Keratinocyte (primary cell): ENCODE results near the gene PRSS58. TPM values are rescaled to one million over a fixed set of nuclear protein-coding genes. Genes with fewer than 3 reads are reported as not detected.

Experiments used
- DNase-seq: peaks from one replicate; pipeline ENCODE4 v3.0.0-alpha.2; 2011; ENCODE audit warnings: low read depth, missing footprints, low spot score
- FAIRE-seq: peaks from 2 replicates; lab custom pipeline; 2011; peaks lifted over from hg19 to GRCh38; lab: Jason Lieb, UNC
- H2AFZ ChIP-seq: 2 replicates; pipeline ENCODE4 v1.6.0; 2012; ENCODE audit warnings: low read length, control low read depth, inconsistent platforms; ENCODE audit not compliant: control insufficient read depth
- H3K27ac ChIP-seq: 2 replicates; pipeline ENCODE4 v1.5.1; 2011; ENCODE audit warnings: low read length; ENCODE audit not compliant: control insufficient read depth, insufficient read depth
- H3K27me3 ChIP-seq: 3 replicates; pipeline ENCODE4 v1.6.0; 2011; ENCODE audit warnings: low read length; ENCODE audit not compliant: control insufficient read depth, insufficient read depth; ENCODE audit errors: extremely low read depth
- H3K36me3 ChIP-seq, 2 experiments: 2 replicates in 1 of 2; 3 replicates in 1 of 2; pipeline ENCODE4 v1.5.1; 2011; ENCODE audit warnings: low read length in 2 of 2, mild to moderate bottlenecking in 1 of 2; ENCODE audit not compliant: control insufficient read depth in 2 of 2, insufficient read depth in 2 of 2; ENCODE audit errors: extremely low read depth in 1 of 2
- H3K4me1 ChIP-seq: 3 replicates; pipeline ENCODE4 v1.5.1; 2011; ENCODE audit warnings: low read length; ENCODE audit not compliant: control insufficient read depth, insufficient read depth; ENCODE audit errors: extremely low read depth
- H3K4me2 ChIP-seq: 3 replicates; pipeline ENCODE4 v1.6.0; 2011; ENCODE audit warnings: low read depth, low read length; ENCODE audit not compliant: control insufficient read depth, insufficient read depth; ENCODE audit errors: extremely low read depth
- H3K4me3 ChIP-seq, 3 experiments: fragments of 200-600 bp in 1 of 3; sonication (generic) in 1 of 3; 2 replicates in 2 of 3; 3 replicates in 1 of 3; pipeline ENCODE4 v1.5.1; 2011 to 2016; ENCODE audit warnings: low read length in 3 of 3, mild to moderate bottlenecking in 3 of 3, control low read depth in 2 of 3, inconsistent platforms in 1 of 3, low read depth in 1 of 3, mixed read lengths in 1 of 3, mixed run types in 1 of 3, moderate library complexity in 1 of 3; ENCODE audit not compliant: control insufficient read depth in 2 of 3, insufficient read depth in 2 of 3; ENCODE audit errors: extremely low read depth in 1 of 3
- H3K79me2 ChIP-seq: 2 replicates; pipeline ENCODE4 v1.6.0; 2012; ENCODE audit warnings: low read length; ENCODE audit not compliant: control insufficient read depth, insufficient read depth
- H3K9ac ChIP-seq: 3 replicates; pipeline ENCODE4 v1.6.0; 2011; ENCODE audit warnings: low read length; ENCODE audit not compliant: control insufficient read depth, insufficient read depth; ENCODE audit errors: extremely low read depth
- H3K9me1 ChIP-seq: 3 replicates; pipeline ENCODE4 v1.6.0; 2011; ENCODE audit warnings: low read length; ENCODE audit not compliant: control insufficient read depth, insufficient read depth; ENCODE audit errors: extremely low read depth
- H3K9me3 ChIP-seq: 2 replicates; pipeline ENCODE4 v1.5.1; 2012; ENCODE audit warnings: low read depth, low read length; ENCODE audit not compliant: control insufficient read depth
- H4K20me1 ChIP-seq: 3 replicates; pipeline ENCODE4 v1.6.0; 2011; ENCODE audit warnings: low read length; ENCODE audit not compliant: control insufficient read depth, insufficient read depth; ENCODE audit errors: extremely low read depth
- CTCF ChIP-seq, 3 experiments: IDR thresholded peaks in 1 of 3; conservative IDR thresholded peaks in 1 of 3; optimal IDR thresholded peaks in 1 of 3; 2 replicates in 2 of 3; 3 replicates in 1 of 3; pipeline versions ENCODE3 to v1.5.1; 2011; ENCODE audit warnings: low read length in 3 of 3, mild to moderate bottlenecking in 3 of 3, moderate library complexity in 2 of 3, control low read depth in 1 of 3, inconsistent platforms in 1 of 3; ENCODE audit not compliant: insufficient read depth in 2 of 3; ENCODE audit errors: extremely low read depth in 1 of 3
- EZH2 ChIP-seq: IDR thresholded peaks from one replicate; pipeline ENCODE4 v1.6.1; 2012; ENCODE audit warnings: inconsistent platforms, mild to moderate bottlenecking, low read length, moderate library complexity
- dilution Hi-C: fragments of 300-500 bp; cut with MboI; formaldehyde crosslinking; loops from one replicate; pipeline ENCODE4 v1.7.0; 2020; ENCODE audit warnings: low sequenced_read_pairs; ENCODE audit not compliant: extremely low pct_ligation_motif_present
- polyA plus RNA-seq, 5 experiments: library from polyadenylated mRNA; depleted of rRNA in 3 of 5; stranded (reverse) in 3 of 5; stranded (forward) in 1 of 5; unstranded in 1 of 5; fragments of >200 nt; gene quantifications; 1 replicate in 1 of 5; 2 replicates in 3 of 5; 3 replicates in 1 of 5; pipeline versions ENCODE4 v1.2.1 to v1.2.3, GENCODE V29; 2011 to 2012; ENCODE audit warnings: missing spikeins in 2 of 5, low read depth in 1 of 5, low replicate concordance in 1 of 5

Gene PRSS58
- polyA plus RNA-seq, 1 donor (not counting 4 experiments of a cell fraction or from before 2014, with no cell fraction given): not detected

DNA sequence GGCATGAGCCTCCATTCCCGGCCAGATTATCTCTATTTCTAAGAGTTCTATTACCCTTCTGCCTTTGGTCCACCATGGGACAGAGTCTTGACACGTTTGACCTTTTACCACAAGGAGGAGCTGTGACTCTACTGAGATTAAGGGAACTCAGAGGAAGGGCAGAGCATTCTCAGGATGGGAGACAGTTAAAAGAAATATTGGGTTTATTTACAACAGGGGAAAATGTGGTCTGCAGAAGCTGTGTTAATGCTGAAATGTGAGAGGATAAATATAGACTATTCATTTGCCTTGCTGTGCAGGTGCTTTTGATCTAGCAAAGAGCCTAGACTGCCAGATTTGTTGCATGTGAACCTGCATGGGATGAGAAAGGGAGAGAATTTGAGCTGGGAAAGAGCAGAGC, 45.8 kb upstream of the PRSS58 start:
- Histone ChIP-seq H3K4me3 (no peak overlapping the region), H3K36me3 (no peaks in the 10 kb centered on the region), H3K9me1 (no peaks in the 10 kb centered on the region), H3K79me2 (no peaks in the 10 kb centered on the region), H3K27ac (no peak overlapping the region), H3K27me3 (peaks cover 5% of the 10 kb centered on the region), H4K20me1 (no peaks in the 10 kb centered on the region), H3K9ac (no peak overlapping the region), H3K9me3 (no peaks in the 10 kb centered on the region), H3K4me2 (no peak overlapping the region), H2AFZ (no peak overlapping the region), H3K4me1 (no peaks in the 10 kb centered on the region)
- no peak for TF ChIP-seq EZH2
- peak; percentile 31 to 45 (median 36) for TF ChIP-seq CTCF (optimal IDR thresholded peaks at IDR 0.05 in 1 of 3, IDR thresholded peaks at IDR 0.05 in 1 of 3, conservative IDR thresholded peaks at IDR 0.05 in 1 of 3; ENCODE audit: extremely low read depth in 1 of 3, insufficient read depth in 2 of 3, low read length in 3 of 3)
- FAIRE-seq (no peak), DNase-seq (no peak)
- dilution Hi-C loops: no loop called here

DNA sequence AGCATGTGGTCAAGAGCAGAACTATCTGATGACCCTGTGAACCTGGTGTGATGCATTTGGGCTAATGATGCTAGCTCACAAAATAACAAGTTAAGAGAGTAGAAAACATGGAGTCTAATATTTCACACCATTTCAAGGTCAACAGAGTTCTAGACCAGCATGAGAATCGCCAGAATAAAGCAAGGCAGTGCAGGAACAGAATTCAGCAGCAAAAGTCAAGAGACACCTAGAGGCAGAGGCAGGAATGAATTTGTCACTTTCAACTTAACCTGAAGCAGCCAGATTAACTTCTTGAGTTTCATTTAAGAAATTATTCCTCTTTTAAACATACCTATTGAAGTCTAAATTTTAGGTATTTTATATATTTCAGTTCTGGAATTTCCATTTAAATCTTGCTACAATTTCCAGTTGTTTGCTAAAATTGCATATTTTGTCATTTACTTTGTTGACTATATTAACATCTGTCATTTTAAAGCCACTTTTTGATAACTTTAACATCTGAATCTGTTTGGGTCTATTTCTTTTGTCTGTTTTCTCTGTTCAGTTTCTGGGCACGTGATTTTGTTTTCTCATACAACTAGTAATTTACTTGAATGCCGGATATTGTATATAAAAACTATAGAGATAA, 44.2 kb upstream of the PRSS58 start:
- FAIRE-seq (peak; percentile 29), DNase-seq (no peak)
- no peaks in the 10 kb centered on the region for H3K9me1 ChIP-seq
- no peaks in the 10 kb centered on the region for H3K4me1 ChIP-seq
- H4K20me1 ChIP-seq: no peaks in the 10 kb centered on the region
- H3K9ac ChIP-seq: no peak overlapping the region
- no peak overlapping the region for H2AFZ ChIP-seq
- H3K27ac ChIP-seq: no peak overlapping the region
- no peaks in the 10 kb centered on the region for H3K36me3 ChIP-seq
- H3K4me3 ChIP-seq: no peak overlapping the region
- TF ChIP-seq CTCF (optimal IDR thresholded peaks at IDR 0.05 in 1 of 3, IDR thresholded peaks at IDR 0.05 in 1 of 3, conservative IDR thresholded peaks at IDR 0.05 in 1 of 3; ENCODE audit: extremely low read depth in 1 of 3, insufficient read depth in 2 of 3, low read length in 3 of 3) (peak; percentile 48 to 60 (median 57)), EZH2 (no peak)
- no peaks in the 10 kb centered on the region for H3K9me3 ChIP-seq
- no peak overlapping the region for H3K4me2 ChIP-seq
- dilution Hi-C loops: no loop called here
- H3K27me3 ChIP-seq: peaks cover 6% of the 10 kb centered on the region
- H3K79me2 ChIP-seq: no peaks in the 10 kb centered on the region
